ENCODE measurements around the gene KRTAP10-2. TPM values are rescaled to one million over a fixed set of nuclear protein-coding genes. Genes with fewer than 3 reads are reported as not detected.

The KRTAP10-2 gene
- total RNA-seq, 1 donor from 2014 or later = not detected

- H3K36me3 ChIP-seq = no peaks in the 10 kb centered on the region
- H3K27ac ChIP-seq = no peak overlapping the region
- H3K4me1 ChIP-seq = peaks cover 11% of the 10 kb centered on the region
- intact Hi-C loops (cut with DNase I) = no loop called here
- no peaks in the 10 kb centered on the region for H3K27me3 ChIP-seq
- TF ChIP-seq POLR2AphosphoS5 (IDR thresholded peaks at IDR 0.05; ENCODE audit: insufficient read depth in 1 of 2, low read depth in 1 of 2) (no peak), POLR2A (IDR thresholded peaks at IDR 0.05) (no peak)
- TF ChIP-seq, protein P1, sequence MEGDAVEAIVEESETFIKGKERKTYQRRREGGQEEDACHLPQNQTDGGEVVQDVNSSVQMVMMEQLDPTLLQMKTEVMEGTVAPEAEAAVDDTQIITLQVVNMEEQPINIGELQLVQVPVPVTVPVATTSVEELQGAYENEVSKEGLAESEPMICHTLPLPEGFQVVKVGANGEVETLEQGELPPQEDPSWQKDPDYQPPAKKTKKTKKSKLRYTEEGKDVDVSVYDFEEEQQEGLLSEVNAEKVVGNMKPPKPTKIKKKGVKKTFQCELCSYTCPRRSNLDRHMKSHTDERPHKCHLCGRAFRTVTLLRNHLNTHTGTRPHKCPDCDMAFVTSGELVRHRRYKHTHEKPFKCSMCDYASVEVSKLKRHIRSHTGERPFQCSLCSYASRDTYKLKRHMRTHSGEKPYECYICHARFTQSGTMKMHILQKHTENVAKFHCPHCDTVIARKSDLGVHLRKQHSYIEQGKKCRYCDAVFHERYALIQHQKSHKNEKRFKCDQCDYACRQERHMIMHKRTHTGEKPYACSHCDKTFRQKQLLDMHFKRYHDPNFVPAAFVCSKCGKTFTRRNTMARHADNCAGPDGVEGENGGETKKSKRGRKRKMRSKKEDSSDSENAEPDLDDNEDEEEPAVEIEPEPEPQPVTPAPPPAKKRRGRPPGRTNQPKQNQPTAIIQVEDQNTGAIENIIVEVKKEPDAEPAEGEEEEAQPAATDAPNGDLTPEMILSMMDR (IDR thresholded peaks at IDR 0.05) = no peak
- no peak overlapping the region for H3K4me3 ChIP-seq
- DNase-seq (ENCODE audit: extremely low spot score in 2 of 2) = no peak
- H3K9me3 ChIP-seq = no peaks in the 10 kb centered on the region
Observed at GRCh38 chr21:44514746-44515358, 36.5 kb downstream of the KRTAP10-2 start.

DNA sequence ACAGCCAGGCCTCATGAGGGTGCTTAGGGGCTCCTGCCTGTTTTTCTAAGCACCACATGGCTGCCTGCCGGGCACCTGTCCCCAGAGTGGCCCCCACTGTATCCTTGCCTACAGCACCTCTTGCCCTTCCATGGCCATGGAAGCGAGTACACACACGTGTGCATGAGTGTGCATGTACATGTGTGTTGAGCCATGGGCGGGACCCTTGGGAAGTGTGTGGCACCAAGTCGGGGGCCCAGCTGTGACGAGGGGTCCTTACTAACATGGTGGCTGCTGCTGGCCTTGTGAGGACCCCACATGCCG is 37.1 kb downstream of the KRTAP10-2 start:
- Histone ChIP-seq H3K27ac (no peak overlapping the region), H3K9me3 (no peaks in the 10 kb centered on the region), H3K36me3 (no peaks in the 10 kb centered on the region), H3K4me1 (peaks cover 11% of the 10 kb centered on the region), H3K27me3 (no peaks in the 10 kb centered on the region), H3K4me3 (no peak overlapping the region)
- intact Hi-C loops (cut with DNase I) = no loop called here
- DNase-seq (ENCODE audit: extremely low spot score in 2 of 2) = no peak
- TF ChIP-seq, protein P1 (IDR thresholded peaks at IDR 0.05) = no peak
- TF ChIP-seq POLR2A (IDR thresholded peaks at IDR 0.05) (no peak), POLR2AphosphoS5 (IDR thresholded peaks at IDR 0.05; ENCODE audit: insufficient read depth in 1 of 2, low read depth in 1 of 2) (no peak)

GRCh38 chr21:44513389-44514217 is 37.7 kb downstream of the KRTAP10-2 start:
- no peaks in the 10 kb centered on the region for H3K27me3 ChIP-seq
- intact Hi-C loops (cut with DNase I) = no loop called here
- H3K9me3 ChIP-seq = no peaks in the 10 kb centered on the region
- TF ChIP-seq POLR2A (IDR thresholded peaks at IDR 0.05) (no peak), POLR2AphosphoS5 (IDR thresholded peaks at IDR 0.05; ENCODE audit: insufficient read depth in 1 of 2, low read depth in 1 of 2) (no peak)
- TF ChIP-seq, protein P1 (IDR thresholded peaks at IDR 0.05) = no peak
- no peak overlapping the region for H3K4me3 ChIP-seq
- H3K27ac ChIP-seq = no peak overlapping the region
- H3K36me3 ChIP-seq = no peaks in the 10 kb centered on the region
- H3K4me1 ChIP-seq = peaks cover 11% of the 10 kb centered on the region
- DNase-seq (ENCODE audit: extremely low spot score in 2 of 2) = no peak

- no peak for TF ChIP-seq POLR2AphosphoS5 (IDR thresholded peaks at IDR 0.05; ENCODE audit: insufficient read depth in 1 of 2, low read depth in 1 of 2)
- TF ChIP-seq POLR2A (IDR thresholded peaks at IDR 0.05) = no peak
- TF ChIP-seq, protein P1 (IDR thresholded peaks at IDR 0.05) = no peak
- H3K27ac ChIP-seq = no peak overlapping the region
- intact Hi-C loops (cut with DNase I) = no loop called here
- H3K27me3 ChIP-seq = no peaks in the 10 kb centered on the region
- H3K36me3 ChIP-seq = no peaks in the 10 kb centered on the region
- H3K4me3 ChIP-seq = no peak overlapping the region
- no peaks in the 10 kb centered on the region for H3K9me3 ChIP-seq
- no peak for DNase-seq (ENCODE audit: extremely low spot score in 2 of 2)
- peaks cover 11% of the 10 kb centered on the region for H3K4me1 ChIP-seq
Observed at GRCh38 chr21:44512496-44513388, 38.6 kb downstream of the KRTAP10-2 start.

Data from vagina (tissue), 2 donors.